Spleen (tissue), 11 donors: ENCODE measurements around the gene OSBPL9. TPM values are rescaled to one million over a fixed set of nuclear protein-coding genes. Genes with fewer than 3 reads are reported as not detected.
"Not testable (repeated sequence)": the region's sequence is repeated elsewhere in the genome, so short reads cannot be mapped to it uniquely, and the experiment has no call there.

ENCODE experiments used
- DNase-seq: peaks from one replicate; pipeline ENCODE4 v3.0.0-alpha.2; 2020
- H3K27ac ChIP-seq, 8 donors: fragments of 200-600 bp; sonication (generic) in 7 of 8; 1 replicate in 4 of 8; 2 replicates in 4 of 8; pipeline versions ENCODE4 v1.5.0 to v1.8.0; 2016 to 2021; ENCODE audit warnings: inconsistent platforms in 4 of 8, mild to moderate bottlenecking in 4 of 8, moderate library complexity in 1 of 8
- H3K27me3 ChIP-seq, 7 donors: fragments of 200-600 bp; sonication (generic) in 6 of 7; replicated peaks in 1 of 7; 1 replicate in 4 of 7; 2 replicates in 3 of 7; pipeline versions ENCODE4 v1.5.0 to v1.8.0; 2016 to 2021; ENCODE audit warnings: inconsistent platforms in 3 of 7, mild to moderate bottlenecking in 1 of 7
- H3K36me3 ChIP-seq, 6 donors: fragments of 200-600 bp; sonication (generic) in 5 of 6; 1 replicate in 4 of 6; 2 replicates in 2 of 6; pipeline versions ENCODE4 v1.5.0 to v1.8.0; 2016 to 2021; ENCODE audit warnings: inconsistent platforms in 2 of 6
- H3K4me1 ChIP-seq, 6 donors: fragments of 200-600 bp; sonication (generic) in 5 of 6; 1 replicate in 3 of 6; 2 replicates in 3 of 6; pipeline versions ENCODE4 v1.5.0 to v1.8.0; 2016 to 2021; ENCODE audit warnings: inconsistent platforms in 3 of 6
- H3K4me3 ChIP-seq, 8 donors: fragments of 200-600 bp; sonication (generic) in 7 of 8; 1 replicate in 4 of 8; 2 replicates in 4 of 8; pipeline versions ENCODE4 v1.5.0 to v1.8.0; 2016 to 2021; ENCODE audit warnings: inconsistent platforms in 4 of 8, mild to moderate bottlenecking in 4 of 8, moderate library complexity in 2 of 8
- H3K9me3 ChIP-seq, 8 donors: fragments of 200-600 bp; sonication (generic) in 7 of 8; 1 replicate in 4 of 8; 2 replicates in 4 of 8; pipeline versions ENCODE4 v1.5.0 to v1.8.0; 2016 to 2021; ENCODE audit warnings: inconsistent platforms in 4 of 8
- POLR2A ChIP-seq, 3 donors: fragments of 450-650 bp; IDR thresholded peaks; one replicate each; pipeline ENCODE4 v1.5.1; 2017; ENCODE audit warnings: antibody characterized with exemption in 3 of 3, mild to moderate bottlenecking in 1 of 3
- POLR2AphosphoS5 ChIP-seq, 3 donors: sonication (generic); formaldehyde crosslinking; IDR thresholded peaks; one replicate each; pipeline ENCODE4 v1.5.1; 2017; ENCODE audit warnings: antibody characterized with exemption in 3 of 3
- WGBS, 5 donors: extraction: QIAGEN DNeasy Blood & Tissue Kit in 3 of 5; methylation state at CpG; one replicate each; pipeline versions ENCODE4 v1.1.5 to v1.1.7; 2013 to 2018; 5-methylcytosine and 5-hydroxymethylcytosine counted together
- intact Hi-C: fragments of 100-400 bp; cut with DNase I; formaldehyde crosslinking; loops from one replicate; pipeline ENCODE4 v1.15.0; 2023; ENCODE audit warnings: low total_unique reads
- polyA plus RNA-seq, 3 donors: library from polyadenylated mRNA; stranded (reverse); fragments of 200-250 nt; gene quantifications; one replicate each; pipeline ENCODE4 v1.2.1, GENCODE V29; 2013
- total RNA-seq, 7 donors: library from RNA; depleted of rRNA in 3 of 7; stranded (reverse); fragments of >200 nt in 3 of 7; fragmentation: NEBNext Ultra II Directional in 4 of 7; extraction: Animal tissue kit (Norgen Biotek cat#: 25700) in 4 of 7; gene quantifications; one replicate each; pipeline versions ENCODE4 v1.1.0 to v1.2.1, GENCODE V29; 2016 to 2021
- TF ChIP-seq, protein P1 (sequence below), 11 experiments: fragments of 200-600 bp in 7 of 11; fragments of 450-650 bp in 4 of 11; sonication (generic) in 4 of 11; IDR thresholded peaks in 8 of 11; conservative IDR thresholded peaks in 3 of 11; 1 replicate in 7 of 11; 2 replicates in 4 of 11; pipeline versions ENCODE4 v1.4.0 to v1.8.0; 2016 to 2021; ENCODE audit warnings: antibody characterized with exemption in 11 of 11, inconsistent platforms in 4 of 11, mild to moderate bottlenecking in 1 of 11
- donor health status: healthy with polysubstance abuse.
- donor health status: DM: no; HTN: no; CAD: no; lungs with moderate emphysema.
- donor health status: DM: no; HTN: no; CAD: no.
- donor health status: Bipolar disorder and iron deficiency.
- donor health status: healthy.
- donor health status: DM: no; HTN: no; CAD: no.
- donor health status: DM: yes; HTN: yes; CAD: no.

OSBPL9 gene
- total and polyA plus RNA-seq, 10 donors, result 34.6 to 97.4 (median 80.6) TPM

DNA sequence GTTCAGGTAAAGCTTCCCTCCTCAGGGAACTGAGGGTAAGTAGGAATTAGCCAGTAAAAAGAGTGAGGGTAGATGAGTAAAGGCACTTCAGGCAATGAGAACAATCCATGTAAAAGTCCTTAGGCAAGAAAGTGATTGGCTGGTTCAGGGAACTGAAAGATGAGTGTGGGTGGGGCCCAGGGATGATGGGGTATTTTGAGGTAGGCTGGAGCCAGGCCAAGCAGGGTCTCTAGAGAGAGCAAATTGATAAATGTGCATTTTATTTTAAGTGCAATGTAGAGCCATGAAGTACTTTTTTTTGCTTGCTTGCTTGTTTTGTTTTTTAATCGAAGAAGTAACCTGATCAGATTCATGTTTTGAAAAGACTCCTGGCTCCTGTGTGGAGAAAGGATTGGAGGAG lies 26.5 kb downstream of the OSBPL9 start:
- TF ChIP-seq POLR2A (IDR thresholded peaks at IDR 0.05) (no peak), POLR2AphosphoS5 (IDR thresholded peaks at IDR 0.05) (no peak)
- TF ChIP-seq, protein P1, sequence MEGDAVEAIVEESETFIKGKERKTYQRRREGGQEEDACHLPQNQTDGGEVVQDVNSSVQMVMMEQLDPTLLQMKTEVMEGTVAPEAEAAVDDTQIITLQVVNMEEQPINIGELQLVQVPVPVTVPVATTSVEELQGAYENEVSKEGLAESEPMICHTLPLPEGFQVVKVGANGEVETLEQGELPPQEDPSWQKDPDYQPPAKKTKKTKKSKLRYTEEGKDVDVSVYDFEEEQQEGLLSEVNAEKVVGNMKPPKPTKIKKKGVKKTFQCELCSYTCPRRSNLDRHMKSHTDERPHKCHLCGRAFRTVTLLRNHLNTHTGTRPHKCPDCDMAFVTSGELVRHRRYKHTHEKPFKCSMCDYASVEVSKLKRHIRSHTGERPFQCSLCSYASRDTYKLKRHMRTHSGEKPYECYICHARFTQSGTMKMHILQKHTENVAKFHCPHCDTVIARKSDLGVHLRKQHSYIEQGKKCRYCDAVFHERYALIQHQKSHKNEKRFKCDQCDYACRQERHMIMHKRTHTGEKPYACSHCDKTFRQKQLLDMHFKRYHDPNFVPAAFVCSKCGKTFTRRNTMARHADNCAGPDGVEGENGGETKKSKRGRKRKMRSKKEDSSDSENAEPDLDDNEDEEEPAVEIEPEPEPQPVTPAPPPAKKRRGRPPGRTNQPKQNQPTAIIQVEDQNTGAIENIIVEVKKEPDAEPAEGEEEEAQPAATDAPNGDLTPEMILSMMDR (IDR thresholded peaks at IDR 0.05 in 8 of 11, conservative IDR thresholded peaks at IDR 0.05 in 3 of 11), result no peak
- H3K36me3 ChIP-seq, result no peaks in the 10 kb centered on the region
- H3K4me1 ChIP-seq, result peaks cover 0 to 44% (median 11%) of the 10 kb centered on the region in 6 donors
- WGBS, 5 donors, result 92 to 100% (median 97%) methylated on average over 1 of the region's 1 CpG
- H3K27ac ChIP-seq, result peak overlapping the region in 1 of 8 donors; percentile 14
- peaks cover 0 to 4% (median 0%) of the 10 kb centered on the region in 8 donors for H3K9me3 ChIP-seq
- H3K4me3 ChIP-seq, result no peak overlapping the region
- no peaks in the 10 kb centered on the region for H3K27me3 ChIP-seq
- intact Hi-C loops, result no loop called here
- no peak for DNase-seq

DNA sequence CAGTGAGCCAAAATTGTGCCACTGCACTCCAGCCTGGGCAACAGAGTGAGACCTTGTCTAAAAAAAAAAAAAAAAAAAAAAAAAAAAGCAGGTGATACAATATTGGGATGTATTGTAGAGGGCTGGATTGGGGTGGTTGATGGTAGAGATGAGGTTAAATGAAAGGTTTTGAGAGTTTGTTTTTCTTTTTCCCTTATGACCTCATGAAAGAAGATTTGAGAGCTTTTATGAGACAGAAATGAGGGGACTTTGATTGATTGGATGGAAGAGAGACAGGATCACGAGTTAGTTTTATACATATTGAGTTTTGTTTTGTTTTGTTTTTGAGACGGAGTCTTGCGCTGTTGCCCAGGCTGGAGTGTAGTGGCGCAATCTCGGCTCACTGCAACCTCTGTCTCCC lies 27.1 kb downstream of the OSBPL9 start:
- no peak for DNase-seq
- H3K27ac ChIP-seq, result peak overlapping the region in 2 of 8 donors; percentile 23 to 32
- TF ChIP-seq, protein P1 (IDR thresholded peaks at IDR 0.05 in 8 of 11, conservative IDR thresholded peaks at IDR 0.05 in 3 of 11), result no peak
- no peak for TF ChIP-seq POLR2AphosphoS5 (IDR thresholded peaks at IDR 0.05)
- no peak for TF ChIP-seq POLR2A (IDR thresholded peaks at IDR 0.05)
- no peak overlapping the region for H3K4me3 ChIP-seq
- peaks cover 0 to 44% (median 12%) of the 10 kb centered on the region in 6 donors for H3K4me1 ChIP-seq
- 91 to 96% (median 95%) methylated on average over 5 of the region's 5 CpGs for WGBS, 5 donors
- H3K36me3 ChIP-seq, result no peaks in the 10 kb centered on the region
- H3K9me3 ChIP-seq, result peaks cover 0 to 4% (median 0%) of the 10 kb centered on the region in 8 donors
- no peaks in the 10 kb centered on the region for H3K27me3 ChIP-seq
- intact Hi-C loops, result no loop called here

DNA sequence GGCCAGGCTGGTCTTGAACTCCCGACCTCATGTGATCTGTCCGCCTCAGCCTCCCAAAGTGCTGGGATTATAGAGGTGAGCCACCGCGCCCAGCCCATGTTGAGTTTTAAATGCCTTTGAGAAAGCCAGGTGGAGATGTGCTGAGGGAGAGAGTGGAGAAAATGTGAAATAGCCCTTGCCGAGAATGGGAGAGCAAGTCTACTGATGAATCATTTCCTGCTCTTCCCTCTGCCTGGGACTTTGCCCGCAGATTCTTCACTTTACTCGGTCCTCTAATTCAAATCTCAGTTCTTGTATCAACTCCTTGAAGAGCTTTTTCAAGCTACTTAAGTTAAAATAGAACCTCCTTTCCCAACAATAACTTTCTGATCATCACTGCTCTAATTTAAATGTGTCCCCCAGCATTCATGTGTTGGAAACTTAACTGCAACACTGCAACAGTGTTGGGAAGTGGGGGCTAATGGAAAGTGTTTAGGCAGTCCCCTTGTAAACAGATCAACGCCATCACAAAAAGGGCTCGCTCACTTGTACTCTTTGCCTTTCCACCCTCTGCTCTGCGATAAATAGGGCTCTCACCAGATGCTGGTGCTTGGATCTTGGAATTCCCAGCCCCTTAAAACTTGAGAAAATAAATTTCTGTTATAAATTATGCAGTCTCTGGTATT lies 27.8 kb downstream of the OSBPL9 start:
- Histone ChIP-seq H3K36me3 (no peaks in the 10 kb centered on the region), H3K4me3 (no peak overlapping the region), H3K4me1 (peaks cover 0 to 45% (median 13%) of the 10 kb centered on the region in 6 donors), H3K27me3 (no peaks in the 10 kb centered on the region), H3K27ac (peak overlapping the region in 2 of 8 donors; percentile 23 to 32), H3K9me3 (peaks cover 0 to 4% (median 0%) of the 10 kb centered on the region in 8 donors)
- intact Hi-C loops, result no loop called here
- WGBS, 5 donors, result 83 to 87% (median 85%) methylated on average over 10 of the region's 10 CpGs
- DNase-seq, result no peak
- TF ChIP-seq POLR2A (IDR thresholded peaks at IDR 0.05) (no peak), POLR2AphosphoS5 (IDR thresholded peaks at IDR 0.05) (no peak)
- TF ChIP-seq, protein P1 (IDR thresholded peaks at IDR 0.05 in 8 of 11, conservative IDR thresholded peaks at IDR 0.05 in 3 of 11), result no peak

DNA sequence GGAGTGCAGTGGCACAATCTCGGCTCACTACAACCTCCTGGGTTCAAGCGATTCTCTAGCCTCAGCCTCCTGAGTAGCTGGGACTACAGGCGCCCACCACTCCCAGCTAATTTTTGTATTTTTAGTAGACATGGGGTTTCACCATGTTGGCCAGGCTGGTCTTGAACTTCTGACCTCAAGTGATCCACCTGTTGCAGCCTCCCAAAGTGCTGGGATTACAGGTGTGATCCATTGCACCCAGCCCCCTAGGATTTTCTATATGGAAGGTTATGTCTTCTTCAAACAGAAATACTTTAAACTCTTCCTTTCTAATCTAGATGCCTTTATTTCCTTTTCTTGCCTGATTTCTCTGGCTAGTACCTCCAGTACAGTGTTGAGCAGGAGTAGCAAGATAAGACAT lies 29.7 kb downstream of the OSBPL9 start:
- H3K4me3 ChIP-seq, intact Hi-C loops, H3K27me3 ChIP-seq, H3K27ac ChIP-seq, H3K9me3 ChIP-seq, DNase-seq, H3K36me3 ChIP-seq: not testable (repeated sequence)
- H3K4me1 ChIP-seq, result peaks cover 0 to 46% (median 16%) of the 10 kb centered on the region in 6 donors
- WGBS, 5 donors, result 92 to 100% (median 98%) methylated on average over 3 of the region's 3 CpGs
